ENCODE measurements around the gene TRIO. TPM values are rescaled to one million over a fixed set of nuclear protein-coding genes. Genes with fewer than 3 reads are reported as not detected.

Gene TRIO
- polyA plus RNA-seq, 12 donors, result 152 to 272 (median 172) TPM; not detected in 1

- no peak for DNase-seq
Measured at GRCh38 chr5:14322437-14323187, 179.5 kb downstream of the TRIO start.

GRCh38 chr5:14323466-14323865, 180.3 kb downstream of the TRIO start:
- no peak for DNase-seq

- DNase-seq, result no peak
Measured at GRCh38 chr5:14325369-14325768, 182.2 kb downstream of the TRIO start.

GRCh38 chr5:14326035-14326903, 183.1 kb downstream of the TRIO start:
- no peak for DNase-seq

- no peak for DNase-seq
Measured at GRCh38 chr5:14327624-14328023, 184.5 kb downstream of the TRIO start.

- DNase-seq, result no peak
Measured at GRCh38 chr5:14328144-14328543, 185.0 kb downstream of the TRIO start.

- no peak for DNase-seq
Measured at GRCh38 chr5:14330291-14330690, 187.1 kb downstream of the TRIO start.

- DNase-seq, result no peak
Measured at GRCh38 chr5:14330729-14331385, 187.7 kb downstream of the TRIO start.

- no peak for DNase-seq
Measured at GRCh38 chr5:14331386-14331781, 188.2 kb downstream of the TRIO start.

GRCh38 chr5:14332038-14332631, 189.0 kb downstream of the TRIO start:
- no peak for DNase-seq

- DNase-seq, result no peak
Measured at GRCh38 chr5:14332746-14333145, 189.6 kb downstream of the TRIO start.

GRCh38 chr5:14337593-14337992, 194.5 kb downstream of the TRIO start:
- no peak for DNase-seq

GRCh38 chr5:14339468-14339867, 196.3 kb downstream of the TRIO start:
- no peak for DNase-seq

- DNase-seq, result no peak
Measured at GRCh38 chr5:14341571-14342230, 198.6 kb downstream of the TRIO start.

GRCh38 chr5:14342306-14342705, 199.2 kb downstream of the TRIO start:
- no peak for DNase-seq

- DNase-seq, result no peak
Measured at GRCh38 chr5:14343376-14343775, 200.2 kb downstream of the TRIO start.

GRCh38 chr5:14347522-14347921, 204.4 kb downstream of the TRIO start:
- no peak for DNase-seq

GRCh38 chr5:14348142-14348541, 205.0 kb downstream of the TRIO start:
- no peak for DNase-seq

- DNase-seq, result no peak
Measured at GRCh38 chr5:14349029-14349428, 205.9 kb downstream of the TRIO start.

GRCh38 chr5:14351086-14351661, 208.0 kb downstream of the TRIO start:
- no peak for DNase-seq
